ENCODE data around the gene METAP1D. TPM values are rescaled to one million over a fixed set of nuclear protein-coding genes. Genes with fewer than 3 reads are reported as not detected.

METAP1D gene
- total RNA-seq, 1 experiment from 2014 or later = 15.8 TPM

DNA sequence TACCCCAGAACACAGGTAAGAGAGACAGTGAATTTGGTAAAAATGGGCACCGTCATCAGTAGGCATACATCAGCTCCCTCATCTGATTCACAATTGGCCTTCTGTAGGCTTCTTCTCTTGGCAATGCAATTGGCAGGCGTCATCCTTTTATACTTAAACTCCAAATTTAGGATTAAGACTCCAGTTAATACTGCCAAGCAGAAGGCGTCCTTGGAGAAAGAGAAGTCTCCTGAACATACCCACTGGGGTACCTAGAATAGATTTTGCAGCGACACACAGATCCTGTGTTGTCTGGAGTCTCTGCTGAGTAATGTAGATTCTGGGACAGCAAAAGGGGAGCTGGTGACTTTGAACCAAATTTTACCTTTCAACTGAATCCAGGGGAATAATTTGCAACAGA lies 592 bp upstream of the METAP1D start:
- intact Hi-C loops (cut with micrococcal nuclease) = no loop called here
- ChIA-PET RAD21 (ENCODE audit: low non-redundant PET in 1 of 2, low total read pairs in 2 of 2, uncharacterized antibody in 2 of 2, unreplicated experiment in 2 of 2) (no interaction called here), POLR2A (no interaction called here), CTCF (no interaction called here)
- H3K36me3 ChIP-seq (ENCODE audit: control insufficient read depth in 1 of 2, insufficient read depth in 2 of 2, low read length in 2 of 2) = no peaks in the 10 kb centered on the region
- H3K4me2 ChIP-seq (ENCODE audit: low read length) = peak overlapping the region; percentile 89
- peaks cover 6 to 24% of the 10 kb centered on the region in 2 experiments for H3K4me1 ChIP-seq (ENCODE audit: control insufficient read depth in 1 of 2, insufficient read depth in 2 of 2, low read length in 2 of 2)
- H2AFZ ChIP-seq (ENCODE audit: low read depth, low read length, poor library complexity, severe bottlenecking) = peak overlapping the region; percentile 95
- TF ChIP-seq SP1 (IDR thresholded peaks at IDR 0.05; ENCODE audit: low read depth) (no peak), SIN3A (IDR thresholded peaks at IDR 0.05; ENCODE audit: low read depth) (no peak), ZFX (IDR thresholded peaks at IDR 0.05) (no peak), FOSL1 (IDR thresholded peaks at IDR 0.05; ENCODE audit: low read depth) (no peak)
- TF ChIP-seq, protein P1, sequence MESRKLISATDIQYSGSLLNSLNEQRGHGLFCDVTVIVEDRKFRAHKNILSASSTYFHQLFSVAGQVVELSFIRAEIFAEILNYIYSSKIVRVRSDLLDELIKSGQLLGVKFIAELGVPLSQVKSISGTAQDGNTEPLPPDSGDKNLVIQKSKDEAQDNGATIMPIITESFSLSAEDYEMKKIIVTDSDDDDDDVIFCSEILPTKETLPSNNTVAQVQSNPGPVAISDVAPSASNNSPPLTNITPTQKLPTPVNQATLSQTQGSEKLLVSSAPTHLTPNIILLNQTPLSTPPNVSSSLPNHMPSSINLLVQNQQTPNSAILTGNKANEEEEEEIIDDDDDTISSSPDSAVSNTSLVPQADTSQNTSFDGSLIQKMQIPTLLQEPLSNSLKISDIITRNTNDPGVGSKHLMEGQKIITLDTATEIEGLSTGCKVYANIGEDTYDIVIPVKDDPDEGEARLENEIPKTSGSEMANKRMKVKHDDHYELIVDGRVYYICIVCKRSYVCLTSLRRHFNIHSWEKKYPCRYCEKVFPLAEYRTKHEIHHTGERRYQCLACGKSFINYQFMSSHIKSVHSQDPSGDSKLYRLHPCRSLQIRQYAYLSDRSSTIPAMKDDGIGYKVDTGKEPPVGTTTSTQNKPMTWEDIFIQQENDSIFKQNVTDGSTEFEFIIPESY (IDR thresholded peaks at IDR 0.05; ENCODE audit: extremely low read depth, insufficient replicate concordance, low read length) = no peak
- TF ChIP-seq, protein P2, sequence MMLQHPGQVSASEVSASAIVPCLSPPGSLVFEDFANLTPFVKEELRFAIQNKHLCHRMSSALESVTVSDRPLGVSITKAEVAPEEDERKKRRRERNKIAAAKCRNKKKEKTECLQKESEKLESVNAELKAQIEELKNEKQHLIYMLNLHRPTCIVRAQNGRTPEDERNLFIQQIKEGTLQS (IDR thresholded peaks at IDR 0.05) = no peak
- no peak for DNase-seq (ENCODE audit: low read depth, low spot score)
- no peaks in the 10 kb centered on the region for H3K9me3 ChIP-seq (ENCODE audit: control insufficient read depth in 1 of 2, insufficient read depth in 1 of 2, low read depth in 1 of 2, low read length in 2 of 2)
- H3K27ac ChIP-seq (ENCODE audit: low read depth, low read length) = peak overlapping the region; percentile 72; the same call in 1 of the 2 replicates
- no peaks in the 10 kb centered on the region for H3K27me3 ChIP-seq (ENCODE audit: insufficient read depth, low read length)
- BruUV-seq (replicated peaks) = no TSS peak
- no peaks in the 10 kb centered on the region for H4K20me1 ChIP-seq (ENCODE audit: insufficient read depth)
- peak overlapping the region; percentile 86 for H3K9ac ChIP-seq (ENCODE audit: low read length)
- peak; percentile 5 for ATAC-seq
- H3K9me2 ChIP-seq (ENCODE audit: insufficient read depth) = no peaks in the 10 kb centered on the region
- peaks cover 4% of the 10 kb centered on the region; the same call in 1 of the 2 replicates for H3K79me2 ChIP-seq (ENCODE audit: insufficient read depth, low read length)
- H3K4me3 ChIP-seq (replicated peaks in 1 of 2; ENCODE audit: low read depth in 1 of 2, low read length in 2 of 2) = peak overlapping the region; percentile 47 to 73

DNA sequence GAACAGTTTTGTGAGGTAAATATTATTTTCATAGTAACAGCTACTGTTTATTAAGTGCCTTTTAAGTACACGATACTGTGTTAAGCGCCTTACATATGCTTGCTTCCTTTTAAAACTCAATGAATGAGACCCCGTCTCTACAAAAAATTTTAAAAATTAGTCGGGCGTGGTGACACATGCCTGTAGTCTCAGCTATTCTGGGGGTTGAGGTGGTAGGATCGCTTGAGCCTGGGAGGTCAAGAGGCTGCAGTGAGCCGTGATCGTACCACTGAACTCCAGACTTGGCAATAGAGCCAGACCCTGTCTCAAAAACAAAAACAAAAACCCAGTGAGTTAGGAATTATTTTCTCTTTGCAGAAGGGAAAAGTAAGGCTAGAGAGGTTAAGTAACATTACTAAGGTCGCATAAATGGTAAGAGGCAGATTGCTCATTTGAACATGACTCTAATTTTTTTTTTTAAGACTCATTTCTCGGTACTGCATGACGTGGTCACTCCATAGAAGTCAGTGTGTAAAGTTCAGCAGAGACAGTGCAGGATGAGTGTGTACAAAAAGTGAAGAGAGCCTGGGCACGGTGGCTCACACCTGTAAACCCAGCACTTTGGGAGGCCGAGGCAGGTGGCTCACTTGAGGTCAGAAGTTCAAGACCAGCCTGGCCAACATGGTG lies 1.1 kb downstream of the METAP1D start:
- DNase-seq (ENCODE audit: low read depth, low spot score) = no peak
- CTCF ChIA-PET = no interaction called here
- H3K27ac ChIP-seq (ENCODE audit: low read depth, low read length) = peak overlapping the region; percentile 72; the same call in 1 of the 2 replicates

More for the DNA sequence above, 1.1 kb downstream of the METAP1D start:
- Histone ChIP-seq H3K36me3 (ENCODE audit: control insufficient read depth in 1 of 2, insufficient read depth in 2 of 2, low read length in 2 of 2) (no peaks in the 10 kb centered on the region), H3K9me3 (ENCODE audit: control insufficient read depth in 1 of 2, insufficient read depth in 1 of 2, low read depth in 1 of 2, low read length in 2 of 2) (no peaks in the 10 kb centered on the region), H2AFZ (ENCODE audit: low read depth, low read length, poor library complexity, severe bottlenecking) (no peak overlapping the region), H3K4me1 (ENCODE audit: control insufficient read depth in 1 of 2, insufficient read depth in 2 of 2, low read length in 2 of 2) (peaks cover 6 to 24% of the 10 kb centered on the region in 2 experiments), H4K20me1 (ENCODE audit: insufficient read depth) (no peaks in the 10 kb centered on the region), H3K27me3 (ENCODE audit: insufficient read depth, low read length) (no peaks in the 10 kb centered on the region), H3K4me3 (replicated peaks in 1 of 2; ENCODE audit: low read depth in 1 of 2, low read length in 2 of 2) (peak overlapping the region; percentile 73 to 86), H3K9me2 (ENCODE audit: insufficient read depth) (no peaks in the 10 kb centered on the region), H3K79me2 (ENCODE audit: insufficient read depth, low read length) (peaks cover 4% of the 10 kb centered on the region; the same call in 1 of the 2 replicates), H3K9ac (ENCODE audit: low read length) (peak overlapping the region; percentile 86), H3K4me2 (ENCODE audit: low read length) (peak overlapping the region; percentile 89)
- TF ChIP-seq FOSL1 (IDR thresholded peaks at IDR 0.05; ENCODE audit: low read depth) = no peak
- no peak for TF ChIP-seq EZH2phosphoT487 (IDR thresholded peaks at IDR 0.05; ENCODE audit: borderline replicate concordance)
- TF ChIP-seq, protein P3, sequence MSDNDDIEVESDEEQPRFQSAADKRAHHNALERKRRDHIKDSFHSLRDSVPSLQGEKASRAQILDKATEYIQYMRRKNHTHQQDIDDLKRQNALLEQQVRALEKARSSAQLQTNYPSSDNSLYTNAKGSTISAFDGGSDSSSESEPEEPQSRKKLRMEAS (IDR thresholded peaks at IDR 0.05) = no peak
- TF ChIP-seq EGR1 (IDR thresholded peaks at IDR 0.05; ENCODE audit: low read depth) = no peak
- no peak for TF ChIP-seq SRF (IDR thresholded peaks at IDR 0.05; ENCODE audit: low read depth)
- no peak for TF ChIP-seq SP1 (IDR thresholded peaks at IDR 0.05; ENCODE audit: low read depth)
- TF ChIP-seq EZH2 (IDR thresholded peaks at IDR 0.05) = no peak
- TF ChIP-seq ZNF274 (IDR thresholded peaks at IDR 0.05; ENCODE audit: low read depth, low read length) = no peak
- no peak for TF ChIP-seq POLR2A (IDR thresholded peaks at IDR 0.05; ENCODE audit: borderline replicate concordance, extremely low read depth, insufficient read depth, insufficient read length)
- no peak for TF ChIP-seq CBX3 (IDR thresholded peaks at IDR 0.05; ENCODE audit: low read depth)
- ATAC-seq = no peak
- ChIA-PET RAD21 (ENCODE audit: low non-redundant PET in 1 of 2, low total read pairs in 2 of 2, uncharacterized antibody in 2 of 2, unreplicated experiment in 2 of 2) (no interaction called here), POLR2A (no interaction called here)
- BruUV-seq (replicated peaks) = no TSS peak
- intact Hi-C loops (cut with micrococcal nuclease) = no loop called here

Data from HCT116 (cell line).